HepG2 (cell line): Measurements from ENCODE around the gene CCDC9B. TPM values are rescaled to one million over a fixed set of nuclear protein-coding genes. Genes with fewer than 3 reads are reported as not detected.

Experiments
- HMG20B ChIP-seq: conservative IDR thresholded peaks from 2 replicates; pipeline ENCODE4 v1.6.1; 2016; ENCODE audit warnings: missing genetic modification reagents, missing compliant biosample characterization
- HOXD1 ChIP-seq: sonication (generic); formaldehyde crosslinking; IDR thresholded peaks from 2 replicates; pipeline ENCODE4 v1.5.0; 2020; ENCODE audit warnings: missing genetic modification reagents
- PAX8 ChIP-seq: sonication (generic); formaldehyde crosslinking; IDR thresholded peaks from 2 replicates; pipeline ENCODE4 v1.8.0; 2022; ENCODE audit warnings: mild to moderate bottlenecking, missing genetic modification reagents, borderline replicate concordance
- PPARG ChIP-seq: conservative IDR thresholded peaks from 2 replicates; pipeline ENCODE4 v1.6.1; 2016; ENCODE audit warnings: missing biosample characterization, missing genetic modification reagents
- SALL1 ChIP-seq: sonication (generic); formaldehyde crosslinking; IDR thresholded peaks from 2 replicates; pipeline ENCODE4 v1.8.0; 2022; ENCODE audit warnings: mild to moderate bottlenecking, missing genetic modification reagents
- ZBTB49 ChIP-seq: sonication (generic); formaldehyde crosslinking; IDR thresholded peaks from 2 replicates; pipeline ENCODE4 v1.4.0; 2020; ENCODE audit warnings: missing genetic modification reagents, borderline replicate concordance
- ZNF101 ChIP-seq: sonication (generic); formaldehyde crosslinking; IDR thresholded peaks from 2 replicates; pipeline ENCODE4 v1.4.0; 2020; ENCODE audit warnings: mild to moderate bottlenecking, low read depth, missing genetic modification reagents, borderline replicate concordance
- ZNF670 ChIP-seq: sonication (generic); formaldehyde crosslinking; IDR thresholded peaks from 2 replicates; pipeline ENCODE4 v1.8.0; 2022; ENCODE audit warnings: mild to moderate bottlenecking, missing genetic modification reagents, borderline replicate concordance
- polyA plus RNA-seq, 8 experiments: library from polyadenylated mRNA; depleted of rRNA in 3 of 8; stranded (reverse) in 7 of 8; unstranded in 1 of 8; fragments of >200 nt; fragmentation: Illumina TruSeq in 4 of 8; extraction: Trizol in 4 of 8; gene quantifications; 2 replicates each; pipeline versions ENCODE4 v1.2.1 to v1.2.3, GENCODE V29; 2011 to 2016; ENCODE audit warnings: low read depth in 4 of 8, missing spikeins in 1 of 8, mixed read lengths in 1 of 8; ENCODE audit not compliant: insufficient read depth in 1 of 8
- total RNA-seq, 5 experiments: library from RNA; depleted of rRNA; stranded (reverse); fragments of >200 nt; fragmentation: Illumina TruSeq; extraction: Trizol; gene quantifications; 2 replicates each; pipeline ENCODE4 v1.2.3, GENCODE V29; 2016; ENCODE audit warnings: low read depth in 1 of 5
- TF ChIP-seq, protein P1 (sequence below): sonication (generic); formaldehyde crosslinking; IDR thresholded peaks from 2 replicates; pipeline ENCODE4 v1.4.0; 2020; ENCODE audit warnings: missing genetic modification reagents
- TF ChIP-seq, protein P2 (sequence below): sonication (generic); formaldehyde crosslinking; conservative IDR thresholded peaks from 2 replicates; pipeline ENCODE4 v1.8.0; 2022; ENCODE audit warnings: missing genetic modification reagents
- TF ChIP-seq, protein P3 (sequence below): sonication (generic); formaldehyde crosslinking; conservative IDR thresholded peaks from 2 replicates; pipeline ENCODE4 v1.8.0; 2022; ENCODE audit warnings: mild to moderate bottlenecking, moderate library complexity, missing genetic modification reagents

CCDC9B gene
- total and polyA plus RNA-seq, 2 of the 13 experiments (the other 11 are each of a cell fraction or from before 2014, with no cell fraction given) = 0.98 to 1.6 TPM

DNA sequence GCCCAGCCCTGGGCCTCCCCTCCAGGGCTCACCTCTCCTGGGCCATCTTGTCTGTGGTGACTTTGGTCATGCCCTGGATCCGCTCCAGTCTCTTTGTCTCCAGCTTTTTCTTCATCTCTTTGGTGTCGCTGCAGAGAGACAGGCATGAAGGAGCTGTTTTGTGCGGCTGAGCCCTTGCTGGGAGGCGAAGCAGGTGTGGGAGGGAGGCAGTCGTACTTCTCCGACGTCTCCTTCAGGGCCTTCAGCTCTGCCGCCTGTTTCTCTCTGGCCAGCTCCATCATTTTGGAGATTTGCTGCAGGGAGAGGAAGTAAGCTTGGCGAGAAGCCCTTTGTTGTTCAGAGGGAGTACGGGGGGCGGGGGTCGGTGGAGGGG lies 50.2 kb downstream of the CCDC9B start (continued):
- TF ChIP-seq, protein P1, sequence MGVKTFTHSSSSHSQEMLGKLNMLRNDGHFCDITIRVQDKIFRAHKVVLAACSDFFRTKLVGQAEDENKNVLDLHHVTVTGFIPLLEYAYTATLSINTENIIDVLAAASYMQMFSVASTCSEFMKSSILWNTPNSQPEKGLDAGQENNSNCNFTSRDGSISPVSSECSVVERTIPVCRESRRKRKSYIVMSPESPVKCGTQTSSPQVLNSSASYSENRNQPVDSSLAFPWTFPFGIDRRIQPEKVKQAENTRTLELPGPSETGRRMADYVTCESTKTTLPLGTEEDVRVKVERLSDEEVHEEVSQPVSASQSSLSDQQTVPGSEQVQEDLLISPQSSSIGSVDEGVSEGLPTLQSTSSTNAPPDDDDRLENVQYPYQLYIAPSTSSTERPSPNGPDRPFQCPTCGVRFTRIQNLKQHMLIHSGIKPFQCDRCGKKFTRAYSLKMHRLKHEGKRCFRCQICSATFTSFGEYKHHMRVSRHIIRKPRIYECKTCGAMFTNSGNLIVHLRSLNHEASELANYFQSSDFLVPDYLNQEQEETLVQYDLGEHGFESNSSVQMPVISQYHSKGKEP = no peak
- TF ChIP-seq ZNF670 (CRISPR knock-in tag) (no peak), ZNF101 (CRISPR knock-in tag) (no peak), ZBTB49 (CRISPR knock-in tag) (no peak), PPARG (CRISPR knock-in tag) (no peak), HOXD1 (CRISPR knock-in tag) (no peak), HMG20B (CRISPR knock-in tag) (no peak), SALL1 (CRISPR knock-in tag) (no peak), PAX8 (no peak)
- TF ChIP-seq, protein P2, sequence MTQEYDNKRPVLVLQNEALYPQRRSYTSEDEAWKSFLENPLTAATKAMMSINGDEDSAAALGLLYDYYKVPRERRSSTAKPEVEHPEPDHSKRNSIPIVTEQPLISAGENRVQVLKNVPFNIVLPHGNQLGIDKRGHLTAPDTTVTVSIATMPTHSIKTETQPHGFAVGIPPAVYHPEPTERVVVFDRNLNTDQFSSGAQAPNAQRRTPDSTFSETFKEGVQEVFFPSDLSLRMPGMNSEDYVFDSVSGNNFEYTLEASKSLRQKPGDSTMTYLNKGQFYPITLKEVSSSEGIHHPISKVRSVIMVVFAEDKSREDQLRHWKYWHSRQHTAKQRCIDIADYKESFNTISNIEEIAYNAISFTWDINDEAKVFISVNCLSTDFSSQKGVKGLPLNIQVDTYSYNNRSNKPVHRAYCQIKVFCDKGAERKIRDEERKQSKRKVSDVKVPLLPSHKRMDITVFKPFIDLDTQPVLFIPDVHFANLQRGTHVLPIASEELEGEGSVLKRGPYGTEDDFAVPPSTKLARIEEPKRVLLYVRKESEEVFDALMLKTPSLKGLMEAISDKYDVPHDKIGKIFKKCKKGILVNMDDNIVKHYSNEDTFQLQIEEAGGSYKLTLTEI (CRISPR knock-in tag) = no peak
- TF ChIP-seq, protein P3, sequence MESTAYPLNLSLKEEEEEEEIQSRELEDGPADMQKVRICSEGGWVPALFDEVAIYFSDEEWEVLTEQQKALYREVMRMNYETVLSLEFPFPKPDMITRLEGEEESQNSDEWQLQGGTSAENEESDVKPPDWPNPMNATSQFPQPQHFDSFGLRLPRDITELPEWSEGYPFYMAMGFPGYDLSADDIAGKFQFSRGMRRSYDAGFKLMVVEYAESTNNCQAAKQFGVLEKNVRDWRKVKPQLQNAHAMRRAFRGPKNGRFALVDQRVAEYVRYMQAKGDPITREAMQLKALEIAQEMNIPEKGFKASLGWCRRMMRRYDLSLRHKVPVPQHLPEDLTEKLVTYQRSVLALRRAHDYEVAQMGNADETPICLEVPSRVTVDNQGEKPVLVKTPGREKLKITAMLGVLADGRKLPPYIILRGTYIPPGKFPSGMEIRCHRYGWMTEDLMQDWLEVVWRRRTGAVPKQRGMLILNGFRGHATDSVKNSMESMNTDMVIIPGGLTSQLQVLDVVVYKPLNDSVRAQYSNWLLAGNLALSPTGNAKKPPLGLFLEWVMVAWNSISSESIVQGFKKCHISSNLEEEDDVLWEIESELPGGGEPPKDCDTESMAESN (CRISPR knock-in tag) = no peak
